Mesothelial cell of epicardium (in vitro differentiated cells): ENCODE results near the gene FNBP1L. TPM values are rescaled to one million over a fixed set of nuclear protein-coding genes. Genes with fewer than 3 reads are reported as not detected.

Experiments used
- DNase-seq, 2 experiments: peaks; one replicate each; pipeline ENCODE4 v3.0.0; 2021; ENCODE audit warnings: low spot score in 2 of 2; ENCODE audit not compliant: unreplicated experiment in 2 of 2
- H3K27ac Mint-ChIP-seq: 2 replicates; pipeline ENCODE4 v1.8.0; 2021; ENCODE audit warnings: mixed read lengths
- H3K27me3 Mint-ChIP-seq: 2 replicates; pipeline ENCODE4 v1.8.0; 2021; ENCODE audit warnings: low read depth, mixed read lengths
- H3K36me3 Mint-ChIP-seq: 2 replicates; pipeline ENCODE4 v1.8.0; 2021; ENCODE audit warnings: mixed read lengths
- H3K4me1 Mint-ChIP-seq: 2 replicates; pipeline ENCODE4 v1.8.0; 2021; ENCODE audit warnings: mixed read lengths
- H3K4me3 Mint-ChIP-seq: 2 replicates; pipeline ENCODE4 v1.8.0; 2021; ENCODE audit warnings: mild to moderate bottlenecking, moderate library complexity, mixed read lengths
- H3K9me3 Mint-ChIP-seq: 2 replicates; pipeline ENCODE4 v1.8.0; 2021; ENCODE audit warnings: mixed read lengths
- CTCF ChIP-seq: fragments of 200-600 bp; sonication (generic); IDR thresholded peaks from one replicate; pipeline ENCODE4 v1.5.0; 2021; ENCODE audit warnings: antibody characterized with exemption; ENCODE audit not compliant: unreplicated experiment
- total RNA-seq: library from RNA; stranded (reverse); gene quantifications from 3 replicates; pipeline ENCODE4 v1.2.1, GENCODE V29; 2021

FNBP1L gene
- total RNA-seq, 1 donor from 2014 or later = 73.7 TPM

- peaks cover 40% of the 10 kb centered on the region for H3K36me3 Mint-ChIP-seq
- no peaks in the 10 kb centered on the region for H3K9me3 Mint-ChIP-seq
- H3K4me1 Mint-ChIP-seq = peaks cover 21% of the 10 kb centered on the region
- no peak overlapping the region for H3K4me3 Mint-ChIP-seq
- no peak for TF ChIP-seq CTCF
- no peaks in the 10 kb centered on the region for H3K27me3 Mint-ChIP-seq
- no peak for DNase-seq
- H3K27ac Mint-ChIP-seq = no peak overlapping the region
These were observed 117.7 kb downstream of the FNBP1L start for GRCh38 chr1:93565496-93566206.

GRCh38 chr1:93566227-93566626, 118.3 kb downstream of the FNBP1L start:
- H3K4me3 Mint-ChIP-seq = no peak overlapping the region
- H3K27ac Mint-ChIP-seq = no peak overlapping the region

GRCh38 chr1:93567255-93567918, 119.5 kb downstream of the FNBP1L start:
- peaks cover 41% of the 10 kb centered on the region for H3K36me3 Mint-ChIP-seq
- no peaks in the 10 kb centered on the region for H3K9me3 Mint-ChIP-seq
- H3K27me3 Mint-ChIP-seq = no peaks in the 10 kb centered on the region
- no peak for TF ChIP-seq CTCF
- H3K27ac Mint-ChIP-seq = peak overlapping the region; percentile 83
- H3K4me1 Mint-ChIP-seq = peaks cover 21% of the 10 kb centered on the region
- H3K4me3 Mint-ChIP-seq = no peak overlapping the region
- no peak for DNase-seq

More at GRCh38 chr1:93566227-93566626, 118.3 kb downstream of the FNBP1L start:
- Mint-ChIP-seq H3K36me3 (peaks cover 40% of the 10 kb centered on the region), H3K27me3 (no peaks in the 10 kb centered on the region), H3K9me3 (no peaks in the 10 kb centered on the region), H3K4me1 (peaks cover 21% of the 10 kb centered on the region)
- no peak for TF ChIP-seq CTCF
- DNase-seq = no peak

- H3K9me3 Mint-ChIP-seq = no peaks in the 10 kb centered on the region
- H3K36me3 Mint-ChIP-seq = peaks cover 38% of the 10 kb centered on the region
- DNase-seq = no peak
- H3K4me1 Mint-ChIP-seq = peaks cover 21% of the 10 kb centered on the region
- H3K27ac Mint-ChIP-seq = no peak overlapping the region
- H3K27me3 Mint-ChIP-seq = no peaks in the 10 kb centered on the region
- no peak overlapping the region for H3K4me3 Mint-ChIP-seq
- no peak for TF ChIP-seq CTCF
These were observed 121.6 kb downstream of the FNBP1L start for GRCh38 chr1:93569489-93569888.

GRCh38 chr1:93571623-93572310, 123.8 kb downstream of the FNBP1L start:
- DNase-seq = no peak
- H3K27me3 Mint-ChIP-seq = no peaks in the 10 kb centered on the region
- H3K36me3 Mint-ChIP-seq = peaks cover 29% of the 10 kb centered on the region
- no peak overlapping the region for H3K4me3 Mint-ChIP-seq
- H3K27ac Mint-ChIP-seq = no peak overlapping the region
- no peak for TF ChIP-seq CTCF
- no peaks in the 10 kb centered on the region for H3K9me3 Mint-ChIP-seq
- H3K4me1 Mint-ChIP-seq = peaks cover 30% of the 10 kb centered on the region
